IMR-90 (cell line): ENCODE measurements around the gene RFX5. TPM values are rescaled to one million over a fixed set of nuclear protein-coding genes. Genes with fewer than 3 reads are reported as not detected.

Experiments
- ATAC-seq: fragments of 200-7000 bp; cut with Tn5 transposase; 2 replicates; pipeline ENCODE4 v1.9.1; 2020; ENCODE audit warnings: low read depth, mild to moderate bottlenecking, moderate library complexity
- BruUV-seq: library from RNA; stranded (reverse); fragments of 400-500 nt; replicated peaks from 2 replicates; lab custom pipeline; 2021; lab: Mats Ljungman, UMichigan
- CTCF ChIA-PET: fragments of 300-600 bp; formaldehyde crosslinking; extraction: SDS; loops from one replicate; lab custom pipeline; 2021; ENCODE audit warnings: antibody characterized with exemption; lab: Yijun Ruan, JAX
- POLR2A ChIA-PET: fragments of 300-600 bp; sonication (Branson Sonifier 250); formaldehyde crosslinking; loops from one replicate; lab custom pipeline; 2022; ENCODE audit warnings: antibody characterized with exemption; ENCODE audit not compliant: unreplicated experiment; lab: Charles Lee
- DNase-seq: peaks from one replicate; pipeline ENCODE4 v3.0.0; 2013
- H2AFZ ChIP-seq: replicated peaks from 2 replicates; pipeline ENCODE3; 2013; ENCODE audit warnings: low read length, mild to moderate bottlenecking; ENCODE audit not compliant: poor library complexity
- H2AK5ac ChIP-seq: 2 replicates; pipeline ENCODE4 v1.6.1; 2013; ENCODE audit warnings: low read depth, low read length, inconsistent platforms
- H2AK9ac ChIP-seq: replicated peaks from 2 replicates; pipeline ENCODE3; 2013; ENCODE audit warnings: mild to moderate bottlenecking, low read depth, low read length, moderate library complexity; ENCODE audit not compliant: poor library complexity
- H2BK120ac ChIP-seq: 2 replicates; pipeline ENCODE4 v1.6.1; 2013; ENCODE audit warnings: low read depth, low read length, inconsistent platforms
- H2BK15ac ChIP-seq: 3 replicates; pipeline ENCODE4 v1.6.1; 2013; ENCODE audit warnings: low read depth, low read length, inconsistent platforms
- H2BK20ac ChIP-seq: 2 replicates; pipeline ENCODE4 v1.6.1; 2013; ENCODE audit warnings: low read depth, mild to moderate bottlenecking, inconsistent platforms, low read length, moderate library complexity
- H2BK5ac ChIP-seq: 2 replicates; pipeline ENCODE4 v1.6.1; 2013; ENCODE audit warnings: mild to moderate bottlenecking, low read depth, low read length, inconsistent platforms; ENCODE audit not compliant: poor library complexity, severe bottlenecking
- H3K14ac ChIP-seq: replicated peaks from 2 replicates; pipeline ENCODE4 v1.6.1; 2013; ENCODE audit warnings: low read depth, low read length, inconsistent platforms
- H3K18ac ChIP-seq: 2 replicates; pipeline ENCODE4 v1.6.1; 2013; ENCODE audit warnings: low read depth, low read length, control low read depth
- H3K23ac ChIP-seq: 2 replicates; pipeline ENCODE4 v1.6.1; 2013; ENCODE audit warnings: low read depth, low read length, inconsistent platforms
- H3K27ac ChIP-seq: 2 replicates; pipeline ENCODE4 v1.5.1; 2013; ENCODE audit warnings: mild to moderate bottlenecking, control low read depth, low read length; ENCODE audit not compliant: insufficient read depth
- H3K27me3 ChIP-seq: 2 replicates; pipeline ENCODE4 v1.6.1; 2013; ENCODE audit warnings: low read length; ENCODE audit not compliant: control insufficient read depth, insufficient read depth
- H3K36me3 ChIP-seq: 2 replicates; pipeline ENCODE4 v1.6.1; 2013; ENCODE audit warnings: low read length, mixed read lengths; ENCODE audit not compliant: control insufficient read depth, insufficient read depth
- H3K4ac ChIP-seq: 2 replicates; pipeline ENCODE4 v1.6.1; 2013; ENCODE audit warnings: low read depth, low read length, inconsistent platforms
- H3K4me1 ChIP-seq: 2 replicates; pipeline ENCODE4 v1.6.1; 2013; ENCODE audit warnings: low read length, mixed read lengths; ENCODE audit not compliant: control insufficient read depth, insufficient read depth
- H3K4me2 ChIP-seq: 2 replicates; pipeline ENCODE4 v1.6.1; 2013; ENCODE audit warnings: low read depth, mild to moderate bottlenecking, control low read depth, low read length, moderate library complexity
- H3K4me3 ChIP-seq: 2 replicates; pipeline ENCODE4 v1.5.1; 2013; ENCODE audit warnings: low read depth, mild to moderate bottlenecking, control low read depth, low read length, moderate library complexity; ENCODE audit not compliant: insufficient read depth
- H3K56ac ChIP-seq: 2 replicates; pipeline ENCODE4 v1.6.1; 2013; ENCODE audit warnings: low read length, inconsistent platforms; ENCODE audit not compliant: insufficient read depth; ENCODE audit errors: extremely low read depth
- H3K79me1 ChIP-seq, 2 experiments: 2 replicates each; pipeline ENCODE4 v1.6.1; 2013; ENCODE audit warnings: low read length in 2 of 2, inconsistent platforms in 1 of 2, low read depth in 1 of 2
- H3K9ac ChIP-seq: 2 replicates; pipeline ENCODE4 v1.6.1; 2013; ENCODE audit warnings: low read depth, low read length, control low read depth
- H3K9me1 ChIP-seq: 2 replicates; pipeline ENCODE4 v1.6.1; 2013; ENCODE audit warnings: low read length, inconsistent platforms; ENCODE audit not compliant: insufficient read depth
- H3K9me3 ChIP-seq: 2 replicates; pipeline ENCODE4 v1.6.1; 2013; ENCODE audit warnings: low read length; ENCODE audit not compliant: control insufficient read depth, insufficient read depth
- H4K20me1 ChIP-seq: 2 replicates; pipeline ENCODE4 v1.6.1; 2013; ENCODE audit warnings: low read length, inconsistent platforms; ENCODE audit not compliant: insufficient read depth
- H4K5ac ChIP-seq: 2 replicates; pipeline ENCODE4 v1.6.1; 2013; ENCODE audit warnings: mild to moderate bottlenecking, low read depth, low read length, control low read depth
- H4K8ac ChIP-seq, 2 experiments: 2 replicates each; pipeline ENCODE4 v1.6.1; 2013; ENCODE audit warnings: low read depth in 2 of 2, low read length in 2 of 2, control low read depth in 1 of 2, inconsistent platforms in 1 of 2
- H4K91ac ChIP-seq: 2 replicates; pipeline ENCODE4 v1.6.1; 2013; ENCODE audit warnings: low read depth, low read length, inconsistent platforms; ENCODE audit not compliant: insufficient read depth
- BHLHE40 ChIP-seq: fragments of 150-350 bp; IDR thresholded peaks from 2 replicates; pipeline ENCODE4 v1.6.1; 2016; ENCODE audit warnings: mild to moderate bottlenecking, low read depth, low read length
- CHD1 ChIP-seq: IDR thresholded peaks from 2 replicates; pipeline ENCODE4 v1.6.1; 2012; ENCODE audit warnings: low read depth, low read length, improper control_type of control experiment
- MAFK ChIP-seq: IDR thresholded peaks from 2 replicates; pipeline ENCODE4 v1.6.1; 2012; ENCODE audit warnings: low read depth, low read length, improper control_type of control experiment
- RFX5 ChIP-seq: IDR thresholded peaks from 2 replicates; pipeline ENCODE4 v1.8.0; 2012; ENCODE audit warnings: low read depth, mild to moderate bottlenecking, low read length, moderate library complexity
- WGBS, 2 experiments: methylation state at CpG; one replicate each; pipeline versions ENCODE4 v1.1.5 to v1.1.7; 2013; ENCODE audit warnings: missing lambda C conversion rate in 2 of 2; ENCODE audit not compliant: insufficient read length in 1 of 2; ENCODE audit errors: extremely low coverage in 2 of 2; 5-methylcytosine and 5-hydroxymethylcytosine counted together
- dilution Hi-C: fragments of 300-500 bp; cut with HindIII; formaldehyde crosslinking; loops from one replicate; pipeline ENCODE4 v1.14.3; 2018; ENCODE audit warnings: low sequenced_read_pairs; ENCODE audit not compliant: unreplicated experiment
- in situ Hi-C: fragments of 300-500 bp; cut with MboI; formaldehyde crosslinking; loops from 3 replicates; pipeline ENCODE4 v1.14.3; 2019; ENCODE audit warnings: low sequenced_read_pairs, inconsistent platforms, mixed read lengths
- intact Hi-C: fragments of 100-400 bp; cut with micrococcal nuclease; formaldehyde crosslinking; loops from 2 replicates; pipeline ENCODE4 v1.10.0; 2022
- polyA plus RNA-seq, 3 experiments: library from polyadenylated mRNA; depleted of rRNA; stranded (reverse); fragments of >200 nt; gene quantifications; 2 replicates each; pipeline ENCODE4 v1.2.3, GENCODE V29; 2012; ENCODE audit warnings: low replicate concordance in 1 of 3
- total RNA-seq: library from RNA; depleted of rRNA; stranded (reverse); fragments of >200 nt; gene quantifications from 2 replicates; pipeline ENCODE4 v1.2.3, GENCODE V29; 2012
- TF ChIP-seq, protein P1 (sequence below): conservative IDR thresholded peaks from 2 replicates; pipeline ENCODE4 v1.5.1; 2012; ENCODE audit warnings: mild to moderate bottlenecking, low read depth, low read length, improper control_type of control experiment

Gene RFX5
- total and polyA plus RNA-seq, 2 of the 4 experiments (the other 2 are of a cell fraction) = 29.3 to 44.4 TPM

DNA sequence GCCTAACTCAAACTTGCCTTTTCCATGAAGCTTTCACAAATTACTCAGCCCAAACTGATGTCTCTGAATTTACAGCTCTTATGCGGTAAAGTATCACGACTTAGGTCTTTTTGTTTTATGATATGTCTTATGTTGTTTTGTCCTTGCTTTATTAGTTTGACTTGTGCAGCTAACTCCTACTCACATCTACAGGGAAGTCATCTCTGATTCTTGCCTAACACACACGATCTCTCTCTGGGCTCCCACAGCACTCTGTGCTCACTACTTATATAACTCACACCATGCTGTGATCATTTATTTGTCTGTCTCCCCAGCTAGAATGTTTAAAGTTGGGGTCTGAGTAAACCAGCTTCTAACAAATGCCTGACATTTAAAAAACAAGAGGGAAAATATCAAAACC, 10.5 kb downstream of the RFX5 start:
- WGBS, 2 experiments = no CpG with 5 or more reads among the region's 3 CpGs
- no peaks in the 10 kb centered on the region for H3K4me1 ChIP-seq
- no peak overlapping the region for H4K91ac ChIP-seq
- H2AK5ac ChIP-seq = no peak overlapping the region
- no peak overlapping the region for H3K14ac ChIP-seq
- H3K4me2 ChIP-seq = no peak overlapping the region
- DNase-seq (no peak), ATAC-seq (no peak)
- no peak overlapping the region for H3K4ac ChIP-seq
- H3K56ac ChIP-seq = no peak overlapping the region
- H2BK15ac ChIP-seq = no peak overlapping the region
- no peak overlapping the region for H4K5ac ChIP-seq
- H4K8ac ChIP-seq = no peak overlapping the region
- no peak overlapping the region for H3K9ac ChIP-seq
- no peaks in the 10 kb centered on the region; the same call in 1 of the 2 replicates for H3K9me1 ChIP-seq
- H2AFZ ChIP-seq = no peak overlapping the region
- no peak overlapping the region for H2BK120ac ChIP-seq
- intact Hi-C loops = no loop called here
- H3K18ac ChIP-seq = no peak overlapping the region
- H3K9me3 ChIP-seq = no peaks in the 10 kb centered on the region
- H3K4me3 ChIP-seq = no peak overlapping the region
- 0 out of 2 replicates have a peak overlapping the region, but pooled peaks have one; percentile 2 for H3K23ac ChIP-seq
- H2BK5ac ChIP-seq = no peak overlapping the region
- H2BK20ac ChIP-seq = no peak overlapping the region
- TF ChIP-seq, protein P1, sequence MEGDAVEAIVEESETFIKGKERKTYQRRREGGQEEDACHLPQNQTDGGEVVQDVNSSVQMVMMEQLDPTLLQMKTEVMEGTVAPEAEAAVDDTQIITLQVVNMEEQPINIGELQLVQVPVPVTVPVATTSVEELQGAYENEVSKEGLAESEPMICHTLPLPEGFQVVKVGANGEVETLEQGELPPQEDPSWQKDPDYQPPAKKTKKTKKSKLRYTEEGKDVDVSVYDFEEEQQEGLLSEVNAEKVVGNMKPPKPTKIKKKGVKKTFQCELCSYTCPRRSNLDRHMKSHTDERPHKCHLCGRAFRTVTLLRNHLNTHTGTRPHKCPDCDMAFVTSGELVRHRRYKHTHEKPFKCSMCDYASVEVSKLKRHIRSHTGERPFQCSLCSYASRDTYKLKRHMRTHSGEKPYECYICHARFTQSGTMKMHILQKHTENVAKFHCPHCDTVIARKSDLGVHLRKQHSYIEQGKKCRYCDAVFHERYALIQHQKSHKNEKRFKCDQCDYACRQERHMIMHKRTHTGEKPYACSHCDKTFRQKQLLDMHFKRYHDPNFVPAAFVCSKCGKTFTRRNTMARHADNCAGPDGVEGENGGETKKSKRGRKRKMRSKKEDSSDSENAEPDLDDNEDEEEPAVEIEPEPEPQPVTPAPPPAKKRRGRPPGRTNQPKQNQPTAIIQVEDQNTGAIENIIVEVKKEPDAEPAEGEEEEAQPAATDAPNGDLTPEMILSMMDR = no peak
- no peak for TF ChIP-seq MAFK
- TF ChIP-seq RFX5 = no peak
- TF ChIP-seq CHD1 = no peak
- no peak for TF ChIP-seq BHLHE40
- POLR2A ChIA-PET = interaction anchor here (0.6 kb wide), 1 partner anchor 86 kb away, joined by 8 read pairs; no protein-coding TSS in a partner anchor
- H2AK9ac ChIP-seq = no peak overlapping the region
- H3K36me3 ChIP-seq = no peaks in the 10 kb centered on the region
- in situ Hi-C loops = no loop called here
- H3K27ac ChIP-seq = no peak overlapping the region
- no TSS peak for BruUV-seq
- CTCF ChIA-PET = interaction anchor here (0.8 kb wide), 1 partner anchor 36 kb away, joined by 4 read pairs; no protein-coding TSS in a partner anchor
- H3K79me1 ChIP-seq = no peaks in the 10 kb centered on the region
- no peaks in the 10 kb centered on the region for H4K20me1 ChIP-seq
- H3K27me3 ChIP-seq = no peaks in the 10 kb centered on the region
- dilution Hi-C loops = no loop called here
